GM18505 (cell line): ENCODE measurements around the gene EXOC7.

Source experiments
- ATAC-seq: cut with Tn5 transposase; IDR thresholded peaks from one replicate; pipeline ENCODE4 v1.9.1; 2021; ENCODE audit not compliant: unreplicated experiment
- POLR2A ChIP-seq: IDR thresholded peaks from 4 replicates; pipeline ENCODE4 v1.6.1; 2011; ENCODE audit warnings: borderline replicate concordance; ENCODE audit not compliant: insufficient read depth, insufficient read length; ENCODE audit errors: extremely low read depth

Gene EXOC7

DNA sequence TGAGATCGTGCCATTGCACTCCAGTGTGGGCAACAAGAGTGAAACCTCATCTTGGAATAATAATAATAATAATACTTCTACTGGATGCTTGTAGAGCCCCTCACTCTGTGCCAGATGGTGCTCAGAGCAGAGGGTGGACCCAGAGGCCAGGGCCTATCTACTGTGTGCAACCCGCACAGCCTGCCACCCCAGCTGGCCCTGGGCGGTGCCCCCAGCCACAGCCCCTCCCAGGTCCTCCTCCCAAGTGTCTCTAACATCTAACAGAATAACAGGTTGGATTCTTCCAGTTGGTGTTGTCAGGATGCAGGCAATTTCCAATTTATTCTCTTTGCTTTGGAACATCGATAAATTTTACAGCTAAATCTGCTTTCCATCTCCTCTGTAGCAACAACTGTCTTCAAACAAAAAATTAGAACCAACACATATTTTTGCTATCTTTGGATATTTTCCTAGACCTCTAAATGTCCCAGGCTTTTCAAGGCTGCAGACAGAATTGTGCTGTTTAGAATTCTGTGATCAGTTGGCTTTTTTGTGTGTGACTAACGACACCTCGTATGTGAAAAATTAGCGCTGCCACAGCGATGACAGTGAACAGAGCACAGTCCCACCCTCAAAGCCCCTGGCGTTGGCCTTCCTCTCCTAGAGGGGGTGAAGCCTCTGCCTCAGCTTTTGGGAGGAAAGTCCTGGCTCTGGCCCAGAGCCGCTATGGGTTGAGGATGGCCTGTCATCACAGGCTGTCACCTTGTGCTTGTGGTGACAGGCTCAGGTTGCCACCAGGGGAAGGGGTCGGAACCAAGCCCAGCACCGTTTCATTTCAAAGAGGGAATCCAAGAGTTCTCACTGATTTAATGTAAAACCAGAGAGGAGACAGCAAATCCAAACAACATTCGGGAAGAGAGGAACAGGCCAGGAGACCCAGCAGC is 68.9 kb downstream of the EXOC7 start:
- no peak for TF ChIP-seq POLR2A
- ATAC-seq = no peak

DNA sequence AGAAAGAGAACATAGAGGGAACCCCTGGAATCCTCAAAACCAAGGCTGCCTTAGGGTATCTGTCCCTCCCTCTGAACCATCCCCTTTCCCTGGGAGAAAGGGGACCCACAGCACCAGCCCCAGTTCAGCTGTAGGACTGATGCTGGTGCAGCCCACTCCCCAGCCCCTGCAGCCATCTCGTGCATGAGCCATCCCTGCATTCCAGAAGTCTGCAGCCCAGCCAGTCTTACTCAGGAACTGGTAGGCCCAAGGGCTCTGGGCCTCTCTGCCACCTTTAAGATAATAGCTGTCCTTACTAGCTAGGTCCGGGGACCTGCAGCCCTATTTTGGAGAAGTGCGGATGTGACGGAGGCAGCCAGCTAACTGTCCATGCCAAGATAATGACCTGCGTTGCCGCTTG is 70.4 kb downstream of the EXOC7 start:
- no peak for TF ChIP-seq POLR2A
- no peak for ATAC-seq

DNA sequence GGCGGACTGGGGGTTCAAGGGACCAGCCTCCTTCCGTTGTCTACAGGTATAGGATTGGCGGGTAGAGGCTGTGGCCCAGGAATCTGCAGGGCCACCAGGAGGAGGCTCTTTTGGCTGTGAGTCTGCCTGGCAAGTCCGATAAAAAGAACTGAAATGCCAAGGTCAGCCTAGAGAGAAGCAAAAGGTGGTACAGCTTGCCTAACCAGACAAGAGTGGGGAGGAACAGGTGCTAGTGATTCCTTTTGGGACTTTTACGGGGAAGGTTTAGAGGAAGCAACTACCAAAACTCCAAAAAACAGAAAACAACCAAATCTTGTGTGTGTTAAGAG is 70.8 kb downstream of the EXOC7 start:
- no peak for TF ChIP-seq POLR2A
- ATAC-seq = no peak

DNA sequence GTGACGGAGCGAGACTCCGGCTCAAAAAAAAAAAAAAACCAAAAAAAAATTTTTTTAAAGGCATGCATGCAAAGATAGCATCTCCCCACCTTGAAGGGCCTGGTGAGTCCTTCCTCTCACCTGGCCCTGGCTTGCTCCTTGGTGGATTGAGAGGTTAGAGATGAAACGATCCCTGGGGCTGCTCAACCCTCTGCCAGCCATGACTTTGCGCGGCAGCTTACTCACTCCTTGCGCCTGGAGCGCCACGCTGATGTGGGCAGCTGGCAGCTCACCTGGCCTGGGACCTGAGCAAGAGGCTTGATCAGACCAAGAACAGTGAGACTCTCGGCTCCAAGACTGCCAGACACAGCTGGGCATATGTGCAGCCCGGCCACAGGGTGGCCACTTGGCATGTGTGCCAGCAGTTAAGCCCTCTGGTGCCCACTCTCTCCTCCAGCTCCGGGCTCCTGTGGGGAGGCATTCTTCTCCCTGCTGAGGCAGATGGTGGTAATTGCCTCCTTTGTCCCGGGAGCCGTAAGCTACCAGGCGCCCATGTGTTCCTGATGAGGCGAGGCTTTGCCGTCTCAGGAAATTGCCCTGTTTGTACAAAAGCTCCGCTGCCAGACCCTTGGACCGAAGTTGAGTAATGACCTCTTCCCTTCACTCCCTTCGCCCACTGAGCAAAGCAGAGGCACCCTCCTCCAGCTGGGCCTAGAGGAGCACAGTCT is 71.4 kb downstream of the EXOC7 start:
- ATAC-seq = no peak
- no peak for TF ChIP-seq POLR2A
